Liver (tissue), 9 donors: Measurements from ENCODE around the gene DCDC2C. TPM values are rescaled to one million over a fixed set of nuclear protein-coding genes. Genes with fewer than 3 reads are reported as not detected.

Source experiments
- DNase-seq: peaks from one replicate; pipeline ENCODE4 v3.0.0-alpha.2; 2017; ENCODE audit warnings: low spot score
- H3K27ac ChIP-seq, 2 donors: one replicate each; pipeline ENCODE4 v1.7.0; 2013; ENCODE audit warnings: inconsistent platforms in 2 of 2, low read length in 2 of 2, control low read depth in 1 of 2, low read depth in 1 of 2, mild to moderate bottlenecking in 1 of 2
- H3K27me3 ChIP-seq, 4 donors: one replicate each; pipeline versions ENCODE4 v1.6.1 to v1.7.0; 2013; ENCODE audit warnings: low read length in 3 of 4, inconsistent platforms in 1 of 4, mild to moderate bottlenecking in 1 of 4, moderate library complexity in 1 of 4; ENCODE audit not compliant: control insufficient read depth in 4 of 4, insufficient read depth in 4 of 4
- H3K36me3 ChIP-seq, 4 donors: one replicate each; pipeline versions ENCODE4 v1.6.1 to v1.7.0; 2013; ENCODE audit warnings: low read length in 3 of 4, mild to moderate bottlenecking in 3 of 4, low read depth in 1 of 4, moderate library complexity in 1 of 4; ENCODE audit not compliant: control insufficient read depth in 4 of 4, insufficient read depth in 3 of 4
- H3K4me1 ChIP-seq, 4 donors: one replicate each; pipeline versions ENCODE4 v1.6.1 to v1.7.0; 2013; ENCODE audit warnings: low read length in 3 of 4, mild to moderate bottlenecking in 3 of 4, moderate library complexity in 1 of 4; ENCODE audit not compliant: control insufficient read depth in 4 of 4, insufficient read depth in 4 of 4
- H3K4me3 ChIP-seq, 3 donors: one replicate each; pipeline versions ENCODE4 v1.6.1 to v1.7.0; 2013; ENCODE audit warnings: low read length in 3 of 3, control low read depth in 1 of 3, low read depth in 1 of 3, mild to moderate bottlenecking in 1 of 3
- H3K9ac ChIP-seq, 2 donors: one replicate each; pipeline ENCODE4 v1.7.0; 2013; ENCODE audit warnings: low read length in 2 of 2, mild to moderate bottlenecking in 2 of 2, moderate library complexity in 2 of 2, control low read depth in 1 of 2, low read depth in 1 of 2
- H3K9me3 ChIP-seq, 4 donors: one replicate each; pipeline versions ENCODE4 v1.6.1 to v1.7.0; 2013; ENCODE audit warnings: low read length in 3 of 4; ENCODE audit not compliant: control insufficient read depth in 4 of 4
- CTCF ChIP-seq: fragments of 150-350 bp; IDR thresholded peaks from 2 replicates; pipeline ENCODE4 v1.5.1; 2017; ENCODE audit warnings: improper control_type of control experiment, low read depth, low read length; ENCODE audit not compliant: missing input control
- EGR1 ChIP-seq, 2 donors: IDR thresholded peaks; 2 replicates each; pipeline ENCODE4 v1.6.1; 2016 to 2018; ENCODE audit warnings: antibody characterized with exemption in 2 of 2, low read depth in 2 of 2
- FOXA1 ChIP-seq: IDR thresholded peaks from 2 replicates; pipeline ENCODE4 v1.6.1; 2016; ENCODE audit warnings: antibody characterized with exemption
- FOXA2 ChIP-seq: IDR thresholded peaks from 2 replicates; pipeline ENCODE4 v1.6.1; 2016; ENCODE audit warnings: antibody characterized with exemption
- GABPA ChIP-seq, 2 donors: IDR thresholded peaks in 1 of 2; conservative IDR thresholded peaks in 1 of 2; 2 replicates each; pipeline ENCODE4 v1.6.1; 2016; ENCODE audit warnings: antibody characterized with exemption in 2 of 2, mild to moderate bottlenecking in 1 of 2, moderate library complexity in 1 of 2
- HNF4A ChIP-seq, 2 donors: conservative IDR thresholded peaks; 2 replicates each; pipeline ENCODE4 v1.6.1; 2016; ENCODE audit warnings: antibody characterized with exemption in 2 of 2, mild to moderate bottlenecking in 2 of 2
- JUND ChIP-seq, 2 donors: IDR thresholded peaks; 2 replicates each; pipeline ENCODE4 v1.6.1; 2016; ENCODE audit warnings: antibody characterized with exemption in 2 of 2
- MAX ChIP-seq: IDR thresholded peaks from 2 replicates; pipeline ENCODE4 v1.6.1; 2016; ENCODE audit warnings: antibody characterized with exemption
- RAD21 ChIP-seq, 2 donors: IDR thresholded peaks; 2 replicates each; pipeline ENCODE4 v1.6.1; 2016; ENCODE audit warnings: antibody characterized with exemption in 2 of 2, mild to moderate bottlenecking in 2 of 2
- REST ChIP-seq: IDR thresholded peaks from 2 replicates; pipeline ENCODE4 v1.6.1; 2016; ENCODE audit warnings: antibody characterized with exemption, mild to moderate bottlenecking
- RXRA ChIP-seq, 2 donors: IDR thresholded peaks; 2 replicates each; pipeline ENCODE4 v1.6.1; 2017 to 2018; ENCODE audit warnings: antibody characterized with exemption in 2 of 2, mild to moderate bottlenecking in 1 of 2
- TAF1 ChIP-seq: conservative IDR thresholded peaks from 2 replicates; pipeline ENCODE4 v1.6.1; 2016; ENCODE audit warnings: antibody characterized with exemption, mild to moderate bottlenecking
- YY1 ChIP-seq: IDR thresholded peaks from 2 replicates; pipeline ENCODE4 v1.6.1; 2016; ENCODE audit warnings: antibody characterized with exemption, mild to moderate bottlenecking
- ZBTB33 ChIP-seq: IDR thresholded peaks from 2 replicates; pipeline ENCODE4 v1.6.1; 2016; ENCODE audit warnings: antibody characterized with exemption
- WGBS: extraction: QIAGEN DNeasy Blood & Tissue Kit; methylation state at CpG from one replicate; pipeline ENCODE4 v1.1.7; 2013; 5-methylcytosine and 5-hydroxymethylcytosine counted together
- polyA plus RNA-seq, 2 donors: library from polyadenylated mRNA; stranded (reverse) in 1 of 2; unstranded in 1 of 2; fragments of 200-250 nt in 1 of 2; fragments of >200 nt in 1 of 2; fragmentation: Nextera tagmentation in 1 of 2; extraction: Ambion mirVana in 1 of 2; gene quantifications; one replicate each; pipeline versions ENCODE4 v1.2.1 to v1.2.3, GENCODE V29; 2013 to 2015
- total RNA-seq, 2 donors: library from RNA; depleted of rRNA; stranded (reverse); fragments of >200 nt; gene quantifications; one replicate each; pipeline ENCODE4 v1.2.3, GENCODE V29; 2014
- donor health status: healthy.
- donor health status: healthy.
- donor health status: healthy.
- donor health status: healthy.
- donor health status: healthy.

Gene DCDC2C
- total and polyA plus RNA-seq, 4 donors: not detected

GRCh38 chr2:3761272-3761671 lies 57.9 kb downstream of the DCDC2C start:
- Histone ChIP-seq H3K9ac (no peak overlapping the region), H3K36me3 (no peaks in the 10 kb centered on the region), H3K9me3 (peaks cover 0 to 2% (median 0%) of the 10 kb centered on the region in 4 donors), H3K27me3 (no peaks in the 10 kb centered on the region), H3K27ac (no peak overlapping the region), H3K4me3 (no peak overlapping the region), H3K4me1 (no peaks in the 10 kb centered on the region)
- WGBS: 89% methylated on average over 5 of the region's 5 CpGs
- DNase-seq: no peak
- TF ChIP-seq GABPA (IDR thresholded peaks at IDR 0.05 in 1 of 2, conservative IDR thresholded peaks at IDR 0.05 in 1 of 2) (no peak), RXRA (IDR thresholded peaks at IDR 0.05) (no peak), YY1 (no peak), FOXA1 (no peak), MAX (no peak), HNF4A (conservative IDR thresholded peaks at IDR 0.05) (no peak), REST (no peak), ZBTB33 (no peak), RAD21 (IDR thresholded peaks at IDR 0.05) (no peak)

- Histone ChIP-seq H3K27me3 (peaks cover 0 to 2% (median 0%) of the 10 kb centered on the region in 4 donors), H3K4me3 (no peak overlapping the region), H3K4me1 (no peaks in the 10 kb centered on the region), H3K9ac (no peak overlapping the region), H3K27ac (no peak overlapping the region), H3K36me3 (no peaks in the 10 kb centered on the region), H3K9me3 (peaks cover 0 to 2% (median 0%) of the 10 kb centered on the region in 4 donors)
- WGBS: 85% methylated on average over 14 of the region's 14 CpGs
- no peak for DNase-seq
- TF ChIP-seq JUND (IDR thresholded peaks at IDR 0.05): no peak
- no peak for TF ChIP-seq TAF1
- TF ChIP-seq REST: no peak
- TF ChIP-seq FOXA2: no peak
- no peak for TF ChIP-seq CTCF
- TF ChIP-seq EGR1 (IDR thresholded peaks at IDR 0.05; ENCODE audit: low read depth in 2 of 2): no peak
Observed at GRCh38 chr2:3762771-3763447, 59.5 kb downstream of the DCDC2C start.
